HG03520 (cell line): Measurements from ENCODE around the gene ANGPTL4.
"Not testable (repeated sequence)": the region's sequence is repeated elsewhere in the genome, so short reads cannot be mapped to it uniquely, and the experiment has no call there.

ENCODE experiments used
- ATAC-seq: cut with Tn5 transposase; IDR thresholded peaks from one replicate; pipeline ENCODE4 v1.9.1; 2021; ENCODE audit warnings: mild to moderate bottlenecking, moderate library complexity; ENCODE audit not compliant: unreplicated experiment

Gene ANGPTL4

DNA sequence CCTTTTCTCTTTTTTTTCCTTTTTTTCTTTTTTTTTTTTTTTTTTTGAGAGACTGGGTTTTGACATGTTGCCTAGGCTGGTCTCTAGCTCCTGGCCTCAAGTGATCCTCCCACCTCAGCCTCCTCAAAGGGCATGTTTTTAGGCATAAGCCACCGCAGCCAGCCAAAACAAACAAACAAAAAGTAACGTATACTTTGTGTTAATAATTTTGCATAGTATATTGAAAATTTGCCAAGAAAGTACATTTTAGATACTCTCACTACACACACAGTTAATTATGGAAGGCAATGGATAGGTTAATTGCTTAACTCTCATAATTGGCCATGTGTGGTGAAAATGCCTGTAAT lies 24.6 kb downstream of the ANGPTL4 start:
- no peak for ATAC-seq

GRCh38 chr19:8389891-8390616 lies 26.1 kb downstream of the ANGPTL4 start, which contains the start of gene RAB11B:
RAB11B (plus strand) TSS chr19:8390360; CDS start chr19:8390417, 57 bp downstream.
- ATAC-seq = peak; percentile 84

GRCh38 chr19:8390617-8390981 lies 26.6 kb downstream of the ANGPTL4 start:
- ATAC-seq = peak; percentile 32

GRCh38 chr19:8391198-8392016 lies 27.5 kb downstream of the ANGPTL4 start:
- ATAC-seq = no peak

DNA sequence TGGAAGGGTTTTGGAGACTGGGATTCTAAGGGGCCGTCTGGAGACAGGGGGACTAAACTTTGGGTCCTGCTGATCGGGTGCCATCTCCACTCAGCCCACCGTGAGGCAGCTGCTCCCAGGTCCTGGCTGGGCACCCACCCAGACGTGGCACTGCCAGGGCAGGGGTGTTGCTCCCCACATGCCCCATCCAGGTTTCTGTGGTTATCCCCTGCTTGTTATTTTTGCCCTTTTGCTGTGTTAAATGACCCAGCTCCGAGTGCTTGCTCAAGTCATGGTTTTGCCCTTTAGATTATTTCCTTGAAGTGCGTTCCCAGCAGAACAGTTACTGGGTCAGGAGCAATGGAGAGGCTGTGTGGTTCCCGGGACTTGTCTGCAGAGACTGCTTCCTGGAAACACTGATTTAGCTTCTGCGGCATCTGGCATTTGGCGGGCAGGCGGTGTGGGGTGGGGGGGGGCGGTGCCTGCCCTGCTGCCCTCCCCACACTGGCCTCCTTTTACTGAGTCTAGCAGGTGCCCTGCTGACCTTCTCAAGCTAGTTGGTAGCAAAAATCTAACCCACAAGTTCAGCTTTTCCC lies 28.1 kb downstream of the ANGPTL4 start:
- ATAC-seq = no peak

GRCh38 chr19:8393192-8393870 lies 29.4 kb downstream of the ANGPTL4 start:
- ATAC-seq = no peak

DNA sequence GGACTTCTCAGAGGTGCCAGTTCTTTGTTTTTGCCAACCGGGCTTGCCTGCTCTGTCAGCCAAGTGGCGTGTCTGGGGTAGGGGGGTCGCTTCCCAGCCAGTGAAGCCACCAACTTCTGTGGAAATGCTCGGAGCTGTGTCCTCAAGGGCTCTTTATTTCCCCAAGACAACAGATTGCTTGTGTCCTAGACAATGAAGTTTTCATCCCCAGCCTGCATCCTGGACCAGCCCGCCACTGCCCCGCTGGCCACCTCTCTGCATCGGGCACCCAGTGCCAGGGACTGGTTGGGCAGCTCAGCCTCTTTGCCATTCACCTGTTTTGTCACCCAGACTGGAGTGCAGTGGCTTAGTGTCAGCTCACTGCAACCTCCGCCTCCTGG lies 29.9 kb downstream of the ANGPTL4 start:
- ATAC-seq = no peak

DNA sequence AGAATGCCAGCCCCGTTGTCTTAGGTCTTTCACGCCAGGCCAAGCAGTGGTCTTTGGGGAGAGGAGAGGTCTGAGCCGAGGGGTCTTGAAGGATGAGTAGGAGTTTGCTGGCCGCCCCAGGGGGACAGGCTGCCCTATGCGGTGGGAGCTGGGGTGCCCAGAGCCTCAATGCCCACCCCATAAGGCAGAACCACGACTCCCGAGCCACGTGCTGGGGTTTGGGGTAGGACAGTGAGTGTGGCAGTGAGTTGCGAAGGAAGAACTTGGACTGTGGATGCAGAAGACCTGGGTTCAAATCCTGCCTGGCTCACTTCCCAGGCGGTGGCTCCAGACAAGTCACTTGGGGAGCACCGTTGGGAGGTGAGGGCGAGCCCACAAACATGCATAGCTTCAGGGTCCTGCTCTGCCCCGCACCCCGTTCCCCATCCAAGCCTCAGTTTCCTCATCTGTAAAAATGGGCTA lies 31.7 kb downstream of the ANGPTL4 start:
- ATAC-seq = no peak

DNA sequence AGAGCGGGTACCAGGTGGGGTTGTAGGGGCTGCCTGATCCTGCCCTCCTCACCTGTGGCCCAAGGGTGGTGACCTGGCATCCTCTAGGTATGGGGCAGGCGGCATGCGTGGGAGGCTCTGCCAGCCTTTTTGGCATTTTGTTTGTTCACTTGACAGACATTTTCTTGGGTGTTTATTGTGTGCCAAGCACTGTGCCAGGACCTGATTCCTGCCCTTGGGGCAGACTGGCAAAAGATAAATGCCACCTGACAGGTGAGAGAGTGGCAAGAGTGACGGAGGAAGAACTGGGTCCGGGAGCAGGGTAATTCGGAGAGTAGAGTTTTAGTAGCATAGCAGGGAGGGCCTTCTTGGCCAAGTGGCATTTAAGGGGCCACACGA lies 32.2 kb downstream of the ANGPTL4 start:
- ATAC-seq = no peak

DNA sequence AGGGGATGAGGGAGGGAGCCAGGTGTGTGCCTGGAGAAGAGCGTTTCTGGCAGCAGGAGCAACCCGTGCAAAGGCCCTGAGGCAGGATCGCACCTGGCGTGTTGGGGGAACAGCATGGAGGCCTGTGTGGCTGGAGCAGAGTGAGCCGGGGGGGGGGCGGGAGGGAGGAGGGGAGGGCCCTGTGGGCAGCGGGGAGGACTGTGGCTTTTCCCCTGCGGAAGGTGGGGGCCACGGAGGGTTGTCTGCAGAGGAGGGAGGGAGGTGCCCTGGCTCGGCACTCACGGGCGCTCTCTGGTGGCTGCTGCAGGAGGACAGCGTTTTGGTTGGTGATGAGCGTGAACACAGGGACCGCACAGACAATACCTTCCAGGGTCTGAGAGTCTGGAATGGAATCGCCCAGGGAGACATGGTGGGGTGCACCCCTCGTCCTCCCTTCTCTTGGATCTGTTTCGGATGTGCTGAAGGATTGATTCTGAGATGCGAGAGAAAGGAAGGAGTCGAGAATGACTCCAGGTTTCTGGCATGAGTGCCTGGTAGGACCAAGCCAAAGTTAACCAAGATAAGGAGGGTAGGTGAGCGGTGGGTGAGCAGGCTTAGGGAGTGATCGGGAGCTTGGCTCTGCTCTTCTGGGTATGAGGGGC lies 32.7 kb downstream of the ANGPTL4 start:
- ATAC-seq = no peak

DNA sequence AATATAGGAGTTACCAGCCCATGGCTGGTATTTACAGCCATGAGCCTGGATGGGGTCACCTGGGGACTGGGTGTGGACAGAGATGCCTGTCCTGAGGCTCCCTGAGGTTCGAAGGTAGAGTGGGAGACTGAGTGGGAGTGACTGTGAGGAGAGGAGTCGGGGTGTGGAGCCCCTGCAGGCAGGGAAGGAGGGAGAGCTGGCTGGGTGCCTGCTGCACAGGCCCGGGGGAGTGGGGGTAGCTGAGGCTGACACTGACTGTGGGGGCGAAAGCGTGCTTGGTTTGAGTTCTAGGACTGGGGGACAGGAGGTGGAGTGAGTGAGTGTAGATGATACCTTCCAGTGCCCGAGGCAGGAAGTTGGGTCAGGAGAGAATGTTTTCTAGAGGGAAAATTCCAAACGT lies 33.3 kb downstream of the ANGPTL4 start:
- ATAC-seq = no peak

GRCh38 chr19:8397746-8398310 lies 33.9 kb downstream of the ANGPTL4 start:
- no peak for ATAC-seq

GRCh38 chr19:8398311-8398771 lies 34.4 kb downstream of the ANGPTL4 start:
- no peak for ATAC-seq

GRCh38 chr19:8399681-8400188 lies 35.8 kb downstream of the ANGPTL4 start:
- no peak for ATAC-seq

GRCh38 chr19:8401981-8402411 lies 38.0 kb downstream of the ANGPTL4 start:
- ATAC-seq = no peak

- ATAC-seq = no peak
Observed at GRCh38 chr19:8403098-8403819, 39.3 kb downstream of the ANGPTL4 start.

DNA sequence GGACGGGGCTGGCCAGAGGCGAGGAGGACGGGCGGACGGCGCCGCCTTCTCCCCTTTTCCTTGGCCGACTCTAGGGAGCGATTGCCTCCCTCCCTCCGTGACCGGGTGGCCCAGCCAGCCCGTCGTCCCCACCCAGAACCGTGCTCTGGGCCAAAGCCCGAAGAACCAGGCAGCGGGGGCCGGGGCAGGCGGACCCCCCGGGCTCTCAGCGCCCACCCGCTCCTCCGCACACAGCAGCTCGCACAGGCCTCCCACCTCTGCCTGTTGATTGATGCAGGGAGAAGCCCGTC lies 39.8 kb downstream of the ANGPTL4 start:
- no peak for ATAC-seq

- no peak for ATAC-seq
Observed at GRCh38 chr19:8404391-8405151, 40.6 kb downstream of the ANGPTL4 start.

- ATAC-seq = not testable (repeated sequence)
Observed at GRCh38 chr19:8410718-8411117, 46.8 kb downstream of the ANGPTL4 start.
